Choroid plexus epithelial cell (primary cell): Measurements from ENCODE around the gene MYO18B.

Source experiments
- DNase-seq: peaks from one replicate; pipeline ENCODE4 v3.0.0-alpha.2; 2010; ENCODE audit warnings: low read depth
- H3K4me3 ChIP-seq: 2 replicates; pipeline ENCODE4 v1.5.1; 2011; ENCODE audit warnings: low read depth, mild to moderate bottlenecking, control low read depth, low read length, moderate library complexity
- CTCF ChIP-seq: conservative IDR thresholded peaks from 2 replicates; pipeline ENCODE4 v1.5.1; 2011; ENCODE audit warnings: low read depth, mild to moderate bottlenecking, control low read depth, inconsistent platforms, low read length, moderate library complexity

The MYO18B gene

DNA sequence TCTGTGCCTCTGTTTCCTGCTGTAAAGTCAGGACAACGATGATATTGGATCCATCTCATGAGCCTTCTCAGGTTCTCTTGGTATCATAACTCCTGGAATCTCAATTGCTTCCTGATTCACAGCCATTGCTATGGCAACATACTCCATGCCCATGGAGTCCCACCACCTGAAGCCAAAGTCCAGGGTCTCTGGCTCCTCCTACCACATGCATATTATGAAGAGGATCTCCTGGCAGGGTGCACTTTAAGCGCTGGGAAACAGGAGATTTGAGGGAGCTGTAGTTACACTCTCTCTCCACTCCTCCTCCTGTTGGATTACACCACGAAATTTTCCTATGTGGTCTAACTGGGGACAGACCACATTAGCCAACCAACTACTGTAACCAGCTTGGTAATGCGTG, 296.4 kb downstream of the MYO18B start:
- no peak overlapping the region for H3K4me3 ChIP-seq
- TF ChIP-seq CTCF, result no peak
- DNase-seq, result no peak

- no peak for TF ChIP-seq CTCF
- no peak overlapping the region for H3K4me3 ChIP-seq
- no peak for DNase-seq
Observed at GRCh38 chr22:26041931-26042330, 299.9 kb downstream of the MYO18B start.

GRCh38 chr22:26043031-26043430, 301.0 kb downstream of the MYO18B start:
- no peak overlapping the region for H3K4me3 ChIP-seq
- no peak for DNase-seq
- no peak for TF ChIP-seq CTCF

- no peak for DNase-seq
- no peak overlapping the region for H3K4me3 ChIP-seq
- TF ChIP-seq CTCF, result no peak
Observed at GRCh38 chr22:26045051-26045450, 303.1 kb downstream of the MYO18B start.

DNA sequence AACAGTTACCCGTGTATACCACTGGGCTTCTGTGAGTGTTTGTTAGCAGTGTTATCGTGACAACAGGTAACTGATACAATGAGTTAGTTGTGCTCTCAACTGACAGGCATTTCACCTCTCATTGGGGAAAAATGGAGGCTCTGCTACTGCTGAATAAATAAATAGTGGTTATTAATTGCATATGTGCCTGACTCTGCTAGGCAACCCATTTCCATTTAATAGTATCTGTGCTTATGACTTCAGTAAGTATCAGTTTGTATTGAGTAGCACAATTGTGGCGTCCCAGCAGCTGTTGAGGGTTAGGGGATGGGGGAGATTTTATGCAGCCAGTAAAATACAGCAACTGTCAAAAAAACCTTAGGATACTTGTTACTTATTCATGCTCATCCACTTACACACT, 303.9 kb downstream of the MYO18B start:
- no peak for DNase-seq
- no peak for TF ChIP-seq CTCF
- H3K4me3 ChIP-seq, result no peak overlapping the region

DNA sequence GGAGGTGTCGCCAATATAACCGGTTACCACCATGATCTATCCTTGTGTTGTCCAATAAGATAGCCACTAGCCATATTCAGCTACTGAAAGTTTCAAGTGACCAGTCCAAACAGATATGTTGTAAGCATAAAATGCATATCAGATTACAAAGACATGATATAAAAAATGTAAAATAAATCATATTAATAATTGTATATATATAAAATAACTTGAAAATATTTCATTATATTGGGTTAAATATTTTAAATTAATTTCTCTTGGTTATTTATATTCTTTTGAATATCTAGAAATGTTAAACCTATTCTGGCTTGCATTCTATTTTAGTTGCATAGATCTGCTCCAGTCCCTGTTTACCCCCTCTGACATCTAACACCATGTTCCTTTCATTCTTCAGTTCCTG, 305.5 kb downstream of the MYO18B start:
- DNase-seq, result no peak
- TF ChIP-seq CTCF, result no peak
- H3K4me3 ChIP-seq, result no peak overlapping the region

- no peak for TF ChIP-seq CTCF
- no peak for DNase-seq
- H3K4me3 ChIP-seq, result no peak overlapping the region
Observed at GRCh38 chr22:26047920-26048319, 305.9 kb downstream of the MYO18B start.
